ENCODE measurements around the gene CEPT1. TPM values are rescaled to one million over a fixed set of nuclear protein-coding genes. Genes with fewer than 3 reads are reported as not detected.

The CEPT1 gene
- total and polyA plus RNA-seq, 9 of the 15 experiments (the other 6 are each of a cell fraction or from before 2014, with no cell fraction given): 24.4 to 72.6 (median 42.4) TPM

DNA sequence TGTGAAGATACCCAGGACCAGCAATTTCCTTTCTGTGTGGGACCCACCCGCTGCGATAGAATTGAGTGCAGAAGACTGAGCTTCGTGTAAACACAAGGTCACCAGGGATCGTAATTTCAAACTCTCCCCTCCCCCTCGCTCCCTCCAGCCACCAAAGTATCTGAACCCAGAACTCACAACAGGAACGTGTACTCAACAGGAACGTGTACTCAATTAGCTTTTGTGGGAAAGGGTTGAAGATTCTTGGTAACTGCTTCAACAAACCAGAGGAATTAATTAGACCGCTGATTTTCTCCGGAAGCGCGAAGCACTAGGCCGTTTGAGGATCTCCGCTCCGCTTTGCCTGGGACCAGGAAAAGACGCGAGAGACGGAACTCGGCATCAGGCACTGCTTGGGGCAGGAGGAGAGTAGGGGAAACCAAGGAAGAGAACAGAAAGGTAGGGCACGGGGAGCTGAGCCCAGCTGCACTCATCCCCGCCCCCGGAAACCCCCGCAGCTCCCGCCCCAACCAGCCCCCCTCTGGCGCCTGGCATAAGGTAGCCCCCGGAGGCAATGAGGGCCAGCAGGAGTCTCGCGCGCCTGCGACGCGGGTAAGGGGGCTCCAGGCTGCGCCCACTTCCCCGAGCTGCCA is 583 bp upstream of the CEPT1 start (continued):
- TF ChIP-seq, protein P1, sequence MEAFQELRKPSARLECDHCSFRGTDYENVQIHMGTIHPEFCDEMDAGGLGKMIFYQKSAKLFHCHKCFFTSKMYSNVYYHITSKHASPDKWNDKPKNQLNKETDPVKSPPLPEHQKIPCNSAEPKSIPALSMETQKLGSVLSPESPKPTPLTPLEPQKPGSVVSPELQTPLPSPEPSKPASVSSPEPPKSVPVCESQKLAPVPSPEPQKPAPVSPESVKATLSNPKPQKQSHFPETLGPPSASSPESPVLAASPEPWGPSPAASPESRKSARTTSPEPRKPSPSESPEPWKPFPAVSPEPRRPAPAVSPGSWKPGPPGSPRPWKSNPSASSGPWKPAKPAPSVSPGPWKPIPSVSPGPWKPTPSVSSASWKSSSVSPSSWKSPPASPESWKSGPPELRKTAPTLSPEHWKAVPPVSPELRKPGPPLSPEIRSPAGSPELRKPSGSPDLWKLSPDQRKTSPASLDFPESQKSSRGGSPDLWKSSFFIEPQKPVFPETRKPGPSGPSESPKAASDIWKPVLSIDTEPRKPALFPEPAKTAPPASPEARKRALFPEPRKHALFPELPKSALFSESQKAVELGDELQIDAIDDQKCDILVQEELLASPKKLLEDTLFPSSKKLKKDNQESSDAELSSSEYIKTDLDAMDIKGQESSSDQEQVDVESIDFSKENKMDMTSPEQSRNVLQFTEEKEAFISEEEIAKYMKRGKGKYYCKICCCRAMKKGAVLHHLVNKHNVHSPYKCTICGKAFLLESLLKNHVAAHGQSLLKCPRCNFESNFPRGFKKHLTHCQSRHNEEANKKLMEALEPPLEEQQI (IDR thresholded peaks at IDR 0.05): no peak
- TF ChIP-seq, protein P2, sequence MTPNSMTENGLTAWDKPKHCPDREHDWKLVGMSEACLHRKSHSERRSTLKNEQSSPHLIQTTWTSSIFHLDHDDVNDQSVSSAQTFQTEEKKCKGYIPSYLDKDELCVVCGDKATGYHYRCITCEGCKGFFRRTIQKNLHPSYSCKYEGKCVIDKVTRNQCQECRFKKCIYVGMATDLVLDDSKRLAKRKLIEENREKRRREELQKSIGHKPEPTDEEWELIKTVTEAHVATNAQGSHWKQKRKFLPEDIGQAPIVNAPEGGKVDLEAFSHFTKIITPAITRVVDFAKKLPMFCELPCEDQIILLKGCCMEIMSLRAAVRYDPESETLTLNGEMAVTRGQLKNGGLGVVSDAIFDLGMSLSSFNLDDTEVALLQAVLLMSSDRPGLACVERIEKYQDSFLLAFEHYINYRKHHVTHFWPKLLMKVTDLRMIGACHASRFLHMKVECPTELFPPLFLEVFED (CRISPR knock-in tag; conservative IDR thresholded peaks at IDR 0.05): no peak
- TF ChIP-seq ZNF143 (CRISPR knock-in tag; IDR thresholded peaks at IDR 0.05) (no peak), U2AF2 (optimal IDR thresholded peaks at IDR 0.05; ENCODE audit: low read depth, low read length) (no peak), HIVEP1 (CRISPR knock-in tag; IDR thresholded peaks at IDR 0.05) (no peak), MTA1 (IDR thresholded peaks at IDR 0.05; ENCODE audit: borderline replicate concordance) (no peak), HDAC6 (IDR thresholded peaks at IDR 0.05; ENCODE audit: low read depth, low read length) (0 out of 2 replicates have a peak, but pooled peaks have one; percentile 53), ZNF444 (CRISPR knock-in tag; IDR thresholded peaks at IDR 0.05) (no peak), CC2D1A (IDR thresholded peaks at IDR 0.05) (0 out of 2 replicates have a peak, but pooled peaks have one; percentile 40)
- TF ChIP-seq, protein P3, sequence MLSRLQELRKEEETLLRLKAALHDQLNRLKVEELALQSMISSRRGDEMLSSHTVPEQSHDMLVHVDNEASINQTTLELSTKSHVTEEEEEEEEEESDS (CRISPR knock-in tag; IDR thresholded peaks at IDR 0.05): no peak
- TF ChIP-seq, protein P4, sequence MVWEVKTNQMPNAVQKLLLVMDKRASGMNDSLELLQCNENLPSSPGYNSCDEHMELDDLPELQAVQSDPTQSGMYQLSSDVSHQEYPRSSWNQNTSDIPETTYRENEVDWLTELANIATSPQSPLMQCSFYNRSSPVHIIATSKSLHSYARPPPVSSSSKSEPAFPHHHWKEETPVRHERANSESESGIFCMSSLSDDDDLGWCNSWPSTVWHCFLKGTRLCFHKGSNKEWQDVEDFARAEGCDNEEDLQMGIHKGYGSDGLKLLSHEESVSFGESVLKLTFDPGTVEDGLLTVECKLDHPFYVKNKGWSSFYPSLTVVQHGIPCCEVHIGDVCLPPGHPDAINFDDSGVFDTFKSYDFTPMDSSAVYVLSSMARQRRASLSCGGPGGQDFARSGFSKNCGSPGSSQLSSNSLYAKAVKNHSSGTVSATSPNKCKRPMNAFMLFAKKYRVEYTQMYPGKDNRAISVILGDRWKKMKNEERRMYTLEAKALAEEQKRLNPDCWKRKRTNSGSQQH (CRISPR knock-in tag; IDR thresholded peaks at IDR 0.05): no peak
- TF ChIP-seq, protein P5, sequence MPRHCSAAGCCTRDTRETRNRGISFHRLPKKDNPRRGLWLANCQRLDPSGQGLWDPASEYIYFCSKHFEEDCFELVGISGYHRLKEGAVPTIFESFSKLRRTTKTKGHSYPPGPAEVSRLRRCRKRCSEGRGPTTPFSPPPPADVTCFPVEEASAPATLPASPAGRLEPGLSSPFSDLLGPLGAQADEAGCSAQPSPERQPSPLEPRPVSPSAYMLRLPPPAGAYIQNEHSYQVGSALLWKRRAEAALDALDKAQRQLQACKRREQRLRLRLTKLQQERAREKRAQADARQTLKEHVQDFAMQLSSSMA (CRISPR knock-in tag; IDR thresholded peaks at IDR 0.05): no peak
- TF ChIP-seq, protein P6, sequence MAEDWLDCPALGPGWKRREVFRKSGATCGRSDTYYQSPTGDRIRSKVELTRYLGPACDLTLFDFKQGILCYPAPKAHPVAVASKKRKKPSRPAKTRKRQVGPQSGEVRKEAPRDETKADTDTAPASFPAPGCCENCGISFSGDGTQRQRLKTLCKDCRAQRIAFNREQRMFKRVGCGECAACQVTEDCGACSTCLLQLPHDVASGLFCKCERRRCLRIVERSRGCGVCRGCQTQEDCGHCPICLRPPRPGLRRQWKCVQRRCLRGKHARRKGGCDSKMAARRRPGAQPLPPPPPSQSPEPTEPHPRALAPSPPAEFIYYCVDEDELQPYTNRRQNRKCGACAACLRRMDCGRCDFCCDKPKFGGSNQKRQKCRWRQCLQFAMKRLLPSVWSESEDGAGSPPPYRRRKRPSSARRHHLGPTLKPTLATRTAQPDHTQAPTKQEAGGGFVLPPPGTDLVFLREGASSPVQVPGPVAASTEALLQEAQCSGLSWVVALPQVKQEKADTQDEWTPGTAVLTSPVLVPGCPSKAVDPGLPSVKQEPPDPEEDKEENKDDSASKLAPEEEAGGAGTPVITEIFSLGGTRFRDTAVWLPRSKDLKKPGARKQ (CRISPR knock-in tag; IDR thresholded peaks at IDR 0.05): no peak
- TF ChIP-seq, protein P7, sequence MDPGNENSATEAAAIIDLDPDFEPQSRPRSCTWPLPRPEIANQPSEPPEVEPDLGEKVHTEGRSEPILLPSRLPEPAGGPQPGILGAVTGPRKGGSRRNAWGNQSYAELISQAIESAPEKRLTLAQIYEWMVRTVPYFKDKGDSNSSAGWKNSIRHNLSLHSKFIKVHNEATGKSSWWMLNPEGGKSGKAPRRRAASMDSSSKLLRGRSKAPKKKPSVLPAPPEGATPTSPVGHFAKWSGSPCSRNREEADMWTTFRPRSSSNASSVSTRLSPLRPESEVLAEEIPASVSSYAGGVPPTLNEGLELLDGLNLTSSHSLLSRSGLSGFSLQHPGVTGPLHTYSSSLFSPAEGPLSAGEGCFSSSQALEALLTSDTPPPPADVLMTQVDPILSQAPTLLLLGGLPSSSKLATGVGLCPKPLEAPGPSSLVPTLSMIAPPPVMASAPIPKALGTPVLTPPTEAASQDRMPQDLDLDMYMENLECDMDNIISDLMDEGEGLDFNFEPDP (CRISPR knock-in tag; IDR thresholded peaks at IDR 0.05): no peak

Data from K562 (cell line).